Measurements from ENCODE around the gene NPTX2.

Gene NPTX2, protein sequence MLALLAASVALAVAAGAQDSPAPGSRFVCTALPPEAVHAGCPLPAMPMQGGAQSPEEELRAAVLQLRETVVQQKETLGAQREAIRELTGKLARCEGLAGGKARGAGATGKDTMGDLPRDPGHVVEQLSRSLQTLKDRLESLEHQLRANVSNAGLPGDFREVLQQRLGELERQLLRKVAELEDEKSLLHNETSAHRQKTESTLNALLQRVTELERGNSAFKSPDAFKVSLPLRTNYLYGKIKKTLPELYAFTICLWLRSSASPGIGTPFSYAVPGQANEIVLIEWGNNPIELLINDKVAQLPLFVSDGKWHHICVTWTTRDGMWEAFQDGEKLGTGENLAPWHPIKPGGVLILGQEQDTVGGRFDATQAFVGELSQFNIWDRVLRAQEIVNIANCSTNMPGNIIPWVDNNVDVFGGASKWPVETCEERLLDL

DNA sequence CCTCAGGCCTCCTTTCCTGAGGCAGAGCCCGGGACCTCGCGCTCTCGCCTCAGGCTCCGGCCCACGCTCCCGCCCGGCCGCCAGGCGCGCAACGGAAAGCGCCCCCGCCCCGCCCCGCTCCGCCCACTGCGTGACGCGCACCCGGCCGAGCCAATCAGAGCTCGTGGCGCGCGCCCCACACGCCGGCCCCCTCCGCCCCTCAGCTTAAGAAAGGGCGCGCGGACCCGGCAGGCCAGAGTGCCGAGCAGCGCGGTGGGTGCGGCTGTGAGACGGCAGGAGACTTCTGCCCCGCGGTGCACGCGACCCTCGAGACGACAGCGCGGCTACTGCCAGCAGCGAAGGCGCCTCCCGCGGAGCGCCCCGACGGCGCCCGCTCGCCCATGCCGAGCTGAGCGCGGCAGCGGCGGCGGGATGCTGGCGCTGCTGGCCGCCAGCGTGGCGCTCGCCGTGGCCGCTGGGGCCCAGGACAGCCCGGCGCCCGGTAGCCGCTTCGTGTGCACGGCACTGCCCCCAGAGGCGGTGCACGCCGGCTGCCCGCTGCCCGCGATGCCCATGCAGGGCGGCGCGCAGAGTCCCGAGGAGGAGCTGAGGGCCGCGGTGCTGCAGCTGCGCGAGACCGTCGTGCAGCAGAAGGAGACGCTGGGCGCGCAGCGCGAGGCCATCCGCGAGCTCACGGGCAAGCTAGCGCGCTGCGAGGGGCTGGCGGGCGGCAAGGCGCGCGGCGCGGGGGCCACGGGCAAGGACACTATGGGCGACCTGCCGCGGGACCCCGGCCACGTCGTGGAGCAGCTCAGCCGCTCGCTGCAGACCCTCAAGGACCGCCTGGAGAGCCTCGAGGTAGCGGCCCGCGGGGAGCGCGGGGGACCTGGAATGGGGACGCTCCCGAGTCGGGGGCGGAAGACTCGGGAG is at the start of gene NPTX2:
Gene NPTX2 (plus strand): TSS at position 235 of the 909 bp plus-strand sequence. CDS start 177 bp downstream, at position 412.
- TF ChIP-seq, protein P1, sequence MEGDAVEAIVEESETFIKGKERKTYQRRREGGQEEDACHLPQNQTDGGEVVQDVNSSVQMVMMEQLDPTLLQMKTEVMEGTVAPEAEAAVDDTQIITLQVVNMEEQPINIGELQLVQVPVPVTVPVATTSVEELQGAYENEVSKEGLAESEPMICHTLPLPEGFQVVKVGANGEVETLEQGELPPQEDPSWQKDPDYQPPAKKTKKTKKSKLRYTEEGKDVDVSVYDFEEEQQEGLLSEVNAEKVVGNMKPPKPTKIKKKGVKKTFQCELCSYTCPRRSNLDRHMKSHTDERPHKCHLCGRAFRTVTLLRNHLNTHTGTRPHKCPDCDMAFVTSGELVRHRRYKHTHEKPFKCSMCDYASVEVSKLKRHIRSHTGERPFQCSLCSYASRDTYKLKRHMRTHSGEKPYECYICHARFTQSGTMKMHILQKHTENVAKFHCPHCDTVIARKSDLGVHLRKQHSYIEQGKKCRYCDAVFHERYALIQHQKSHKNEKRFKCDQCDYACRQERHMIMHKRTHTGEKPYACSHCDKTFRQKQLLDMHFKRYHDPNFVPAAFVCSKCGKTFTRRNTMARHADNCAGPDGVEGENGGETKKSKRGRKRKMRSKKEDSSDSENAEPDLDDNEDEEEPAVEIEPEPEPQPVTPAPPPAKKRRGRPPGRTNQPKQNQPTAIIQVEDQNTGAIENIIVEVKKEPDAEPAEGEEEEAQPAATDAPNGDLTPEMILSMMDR (IDR thresholded peaks at IDR 0.05; ENCODE audit: low read depth, low read length) = peak; percentile 51
- Histone ChIP-seq H3K9me3 (ENCODE audit: severe bottlenecking) (no peaks in the 10 kb centered on the region), H3K27ac (peak within 1 kb of the TSS; percentile 59), H3K27me3 (ENCODE audit: insufficient read depth, low read depth, severe bottlenecking) (no peaks in the 10 kb centered on the region), H3K36me3 (peaks cover 19% of the 10 kb centered on the region), H3K4me3 (ENCODE audit: low read depth, low read length) (peak within 1 kb of the TSS; percentile 90)
- DNase-seq = peak; percentile 89

DNA sequence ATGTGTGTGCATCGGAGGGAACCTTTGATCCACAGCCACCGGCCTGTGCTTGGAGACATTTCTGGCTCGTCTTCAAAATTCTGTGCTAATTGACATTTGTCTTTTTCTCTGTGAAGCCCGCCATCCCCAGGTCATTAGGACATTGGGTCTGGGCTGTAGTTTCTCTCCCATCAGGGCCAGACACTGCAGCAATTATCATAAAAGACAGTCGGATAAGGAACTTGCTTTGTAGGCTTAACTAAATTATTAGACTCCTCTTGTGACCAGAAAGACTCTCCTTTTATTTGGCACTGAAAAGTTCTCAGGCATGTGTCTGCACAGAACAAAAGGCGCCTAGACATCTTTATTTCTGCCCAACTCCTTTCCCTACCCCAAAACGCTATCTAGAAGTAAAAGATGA is 49.1 kb upstream of the NPTX2 start:
- DNase-seq = no peak
- H3K9me3 ChIP-seq (ENCODE audit: severe bottlenecking) = no peaks in the 10 kb centered on the region
- TF ChIP-seq, protein P1 (IDR thresholded peaks at IDR 0.05; ENCODE audit: low read depth, low read length) = no peak
- no peaks in the 10 kb centered on the region for H3K36me3 ChIP-seq
- H3K27ac ChIP-seq = no peak overlapping the region
- no peaks in the 10 kb centered on the region for H3K27me3 ChIP-seq (ENCODE audit: insufficient read depth, low read depth, severe bottlenecking)
- H3K4me3 ChIP-seq (ENCODE audit: low read depth, low read length) = no peak overlapping the region

DNA sequence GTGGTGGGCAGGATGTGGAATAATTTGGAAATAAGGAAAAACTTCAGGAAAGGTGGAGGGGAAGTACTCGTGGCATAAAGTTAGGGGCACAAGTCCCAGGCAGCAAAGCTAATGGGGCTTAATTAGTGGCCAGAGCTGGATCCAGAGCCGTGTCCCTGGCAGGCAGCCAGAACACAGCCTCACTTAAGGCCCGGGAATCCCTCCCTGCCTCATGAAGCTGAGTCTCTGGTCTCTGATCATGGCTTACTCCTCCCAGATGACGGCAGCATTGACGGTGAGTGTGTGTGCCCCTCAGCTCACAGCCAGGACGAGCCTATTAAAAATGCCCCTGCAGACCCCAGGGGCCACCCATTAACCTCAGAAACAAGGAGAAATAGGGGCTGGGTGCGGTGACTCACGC is 48.2 kb upstream of the NPTX2 start:
- no peak overlapping the region for H3K27ac ChIP-seq
- DNase-seq = no peak
- no peaks in the 10 kb centered on the region for H3K36me3 ChIP-seq

DNA sequence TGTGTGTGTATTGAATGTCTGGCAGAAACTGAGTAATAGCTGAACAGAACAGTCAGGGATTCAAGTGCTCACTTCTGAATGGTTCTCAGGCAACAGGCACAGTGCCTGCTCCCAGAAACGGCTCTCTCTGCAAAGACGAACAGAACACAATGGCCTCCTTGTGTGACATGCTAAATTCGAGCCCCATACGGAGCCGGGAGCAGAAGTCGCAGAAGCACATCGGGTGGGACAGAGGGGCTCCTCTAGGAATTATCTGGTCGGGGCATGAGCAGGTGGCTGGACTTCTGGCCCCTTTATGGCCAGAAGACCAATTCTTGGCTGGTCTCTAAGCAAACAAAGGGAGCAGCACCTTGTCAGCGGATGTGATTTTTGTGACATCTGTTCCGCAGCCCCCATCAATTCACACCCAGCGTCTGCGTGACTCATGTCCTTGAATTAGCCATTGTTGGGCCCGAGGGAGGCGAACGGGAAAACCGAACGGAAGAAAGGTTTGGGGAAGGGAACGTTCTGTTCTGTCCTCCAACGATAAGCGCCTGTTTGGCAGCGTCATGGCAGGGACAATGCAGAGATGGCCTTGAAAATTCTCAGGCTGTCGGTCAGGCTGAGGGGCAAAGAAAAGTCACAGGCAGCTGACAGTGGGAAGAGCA is 47.3 kb upstream of the NPTX2 start:
- no peak overlapping the region for H3K4me3 ChIP-seq (ENCODE audit: low read depth, low read length)
- H3K36me3 ChIP-seq = no peaks in the 10 kb centered on the region
- no peaks in the 10 kb centered on the region for H3K27me3 ChIP-seq (ENCODE audit: insufficient read depth, low read depth, severe bottlenecking)
- H3K9me3 ChIP-seq (ENCODE audit: severe bottlenecking) = no peaks in the 10 kb centered on the region
- no peak for DNase-seq
- TF ChIP-seq, protein P1 (IDR thresholded peaks at IDR 0.05; ENCODE audit: low read depth, low read length) = no peak
- no peak overlapping the region for H3K27ac ChIP-seq

More for the DNA sequence above, 48.2 kb upstream of the NPTX2 start:
- TF ChIP-seq, protein P1 (IDR thresholded peaks at IDR 0.05; ENCODE audit: low read depth, low read length) = no peak
- H3K27me3 ChIP-seq (ENCODE audit: insufficient read depth, low read depth, severe bottlenecking) = no peaks in the 10 kb centered on the region
- no peaks in the 10 kb centered on the region for H3K9me3 ChIP-seq (ENCODE audit: severe bottlenecking)
- H3K4me3 ChIP-seq (ENCODE audit: low read depth, low read length) = no peak overlapping the region

DNA sequence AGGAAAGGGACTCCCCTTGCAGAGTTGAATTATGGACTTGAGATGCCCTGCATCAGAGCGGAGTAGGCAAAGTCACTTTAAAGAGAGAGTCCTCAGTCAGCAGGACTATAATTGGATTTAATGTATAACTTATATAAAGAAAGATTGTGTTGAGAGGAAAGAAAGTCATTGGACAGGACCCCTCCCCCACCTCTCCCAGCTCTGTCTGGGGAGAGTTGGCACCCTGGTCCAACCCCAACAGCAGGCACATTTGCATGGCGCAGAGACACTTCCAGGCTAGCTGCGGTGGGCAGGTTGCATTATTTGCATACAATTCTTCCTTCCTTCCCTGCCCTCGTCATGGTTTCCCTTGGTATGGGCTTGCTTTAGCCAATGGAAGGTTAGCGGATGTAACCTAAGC is 46.1 kb upstream of the NPTX2 start:
- Histone ChIP-seq H3K4me3 (ENCODE audit: low read depth, low read length) (no peak overlapping the region), H3K27me3 (ENCODE audit: insufficient read depth, low read depth, severe bottlenecking) (no peaks in the 10 kb centered on the region), H3K9me3 (ENCODE audit: severe bottlenecking) (no peaks in the 10 kb centered on the region), H3K36me3 (no peaks in the 10 kb centered on the region), H3K27ac (no peak overlapping the region)
- DNase-seq = no peak
- TF ChIP-seq, protein P1 (IDR thresholded peaks at IDR 0.05; ENCODE audit: low read depth, low read length) = no peak
